Activated naive CD8-positive, alpha-beta T cell treated with anti-CD3 and anti-CD28 coated beads for 36 hours (primary cell): ENCODE measurements around the gene PRR30. TPM values are rescaled to one million over a fixed set of nuclear protein-coding genes. Genes with fewer than 3 reads are reported as not detected.
"Not testable (repeated sequence)": the region's sequence is repeated elsewhere in the genome, so short reads cannot be mapped to it uniquely, and the experiment has no call there.

Source experiments
- DNase-seq: peaks from one replicate; pipeline ENCODE4 v3.0.0; 2021
- H3K27ac Mint-ChIP-seq: one replicate; pipeline ENCODE4 v1.8.0; 2022; ENCODE audit warnings: mild to moderate bottlenecking, moderate library complexity, mixed read lengths
- H3K27me3 Mint-ChIP-seq: one replicate; pipeline ENCODE4 v1.8.0; 2022; ENCODE audit warnings: mild to moderate bottlenecking, mixed read lengths
- H3K36me3 Mint-ChIP-seq: one replicate; pipeline ENCODE4 v1.8.0; 2021; ENCODE audit warnings: mild to moderate bottlenecking, mixed read lengths
- H3K4me1 Mint-ChIP-seq: one replicate; pipeline ENCODE4 v1.8.0; 2021; ENCODE audit warnings: mixed read lengths
- H3K4me3 Mint-ChIP-seq: one replicate; pipeline ENCODE4 v1.8.0; 2022; ENCODE audit warnings: mild to moderate bottlenecking, moderate library complexity, mixed read lengths
- H3K9me3 Mint-ChIP-seq: one replicate; pipeline ENCODE4 v1.8.0; 2022; ENCODE audit warnings: mixed read lengths
- total RNA-seq, 2 experiments: library from RNA; stranded (reverse); gene quantifications; one replicate each; pipeline ENCODE4 v1.2.3, GENCODE V29; 2021

PRR30 gene
- total RNA-seq, result not detected

- no peak within 1 kb of the TSS for H3K27ac Mint-ChIP-seq
These were observed at the start of gene PRR30 for GRCh38 chr2:27139310-27139709. Gene PRR30, minus strand, starts transcription at chr2:27139410. Its CDS starts 1,081 bp downstream, at chr2:27138329.

DNA sequence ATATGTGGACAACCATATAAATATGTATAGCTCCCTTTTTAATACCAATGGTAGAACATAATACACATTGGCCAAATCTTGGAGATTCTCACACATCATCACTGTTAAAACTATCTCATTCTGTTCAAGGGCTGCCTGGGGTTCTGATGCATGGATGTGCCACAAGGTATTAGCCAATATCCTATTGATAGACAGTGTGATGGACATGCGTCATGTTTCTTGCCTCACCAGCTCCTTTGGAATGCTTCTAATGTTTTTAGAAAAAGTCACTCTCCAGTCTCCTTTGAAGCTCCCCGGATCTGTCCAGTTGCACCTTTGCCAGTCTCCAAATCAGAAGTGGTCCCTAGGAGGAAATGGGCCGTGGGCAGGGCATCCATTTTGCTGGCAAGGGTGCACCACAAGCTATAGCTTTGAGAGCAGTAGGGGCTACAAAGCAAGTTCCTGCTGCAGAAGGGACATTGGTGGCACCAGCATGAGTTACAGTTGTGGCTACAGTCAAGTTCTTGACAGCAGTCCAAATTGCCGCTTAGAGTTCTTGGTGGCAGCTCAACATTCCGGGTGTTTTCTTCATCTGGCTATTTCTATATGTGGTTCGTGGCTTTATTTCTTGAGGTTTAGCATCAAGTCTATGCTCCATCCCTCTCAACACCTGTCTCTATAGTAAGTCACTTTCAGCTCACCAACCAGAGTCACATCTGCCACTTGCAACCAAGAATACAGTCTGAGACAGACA, 47.6 kb upstream of the PRR30 start:
- H3K36me3 Mint-ChIP-seq, result no peaks in the 10 kb centered on the region
- no peaks in the 10 kb centered on the region for H3K9me3 Mint-ChIP-seq
- H3K4me3 Mint-ChIP-seq, result no peak overlapping the region
- no peak overlapping the region for H3K27ac Mint-ChIP-seq
- peaks cover 17% of the 10 kb centered on the region for H3K27me3 Mint-ChIP-seq
- no peak for DNase-seq
- peaks cover 4% of the 10 kb centered on the region for H3K4me1 Mint-ChIP-seq

More at GRCh38 chr2:27139310-27139709, at the start of gene PRR30:
- Mint-ChIP-seq H3K4me1 (peaks cover 3% of the 10 kb centered on the region), H3K27me3 (peaks cover 9% of the 10 kb centered on the region), H3K9me3 (peaks cover 2% of the 10 kb centered on the region), H3K36me3 (peaks cover 2% of the 10 kb centered on the region), H3K4me3 (no peak within 1 kb of the TSS)
- DNase-seq, result no peak

DNA sequence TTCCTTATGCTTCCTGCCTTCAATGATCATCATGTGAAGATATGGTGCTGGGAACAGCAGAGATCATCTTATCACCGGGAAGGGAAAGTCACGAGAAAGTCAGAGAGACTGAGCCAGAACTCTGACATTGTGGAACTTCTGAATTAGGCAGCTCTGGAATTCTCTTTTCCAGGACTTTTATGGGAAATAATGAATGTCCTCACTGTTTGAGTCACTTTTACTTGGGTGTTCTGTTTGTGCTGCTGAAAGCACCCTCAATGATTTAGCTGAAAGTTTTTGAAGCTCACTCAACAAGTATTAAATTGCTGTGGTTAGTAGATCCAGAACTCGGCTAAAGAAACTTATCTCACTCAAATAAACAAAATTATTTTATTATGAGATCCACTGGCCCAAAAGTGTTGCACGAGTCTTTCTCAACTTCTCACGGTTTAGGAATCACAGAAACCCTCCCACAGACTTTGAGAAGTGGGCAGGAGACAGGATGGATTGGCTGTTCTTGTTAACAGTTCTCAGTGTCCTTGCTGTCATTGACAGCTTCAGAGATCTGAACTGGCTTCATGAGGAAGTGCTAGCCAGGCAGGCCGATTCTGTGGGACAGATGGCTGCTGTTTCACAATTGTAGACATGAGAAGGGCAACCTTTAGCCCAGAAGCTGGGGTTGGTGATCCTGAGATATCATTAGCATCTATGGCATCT, 46.3 kb upstream of the PRR30 start:
- H3K9me3 Mint-ChIP-seq, result no peaks in the 10 kb centered on the region
- no peak for DNase-seq
- no peaks in the 10 kb centered on the region for H3K4me1 Mint-ChIP-seq
- H3K36me3 Mint-ChIP-seq, result no peaks in the 10 kb centered on the region
- H3K27me3 Mint-ChIP-seq, result peaks cover 21% of the 10 kb centered on the region
- no peak overlapping the region for H3K27ac Mint-ChIP-seq
- H3K4me3 Mint-ChIP-seq, result no peak overlapping the region

- no peak for DNase-seq
- H3K27me3 Mint-ChIP-seq, result peaks cover 28% of the 10 kb centered on the region
- H3K27ac Mint-ChIP-seq, result no peak overlapping the region
- no peaks in the 10 kb centered on the region for H3K9me3 Mint-ChIP-seq
- no peaks in the 10 kb centered on the region for H3K4me1 Mint-ChIP-seq
- no peak overlapping the region for H3K4me3 Mint-ChIP-seq
- H3K36me3 Mint-ChIP-seq, result no peaks in the 10 kb centered on the region
These were observed 44.9 kb upstream of the PRR30 start for GRCh38 chr2:27184115-27184514.

DNA sequence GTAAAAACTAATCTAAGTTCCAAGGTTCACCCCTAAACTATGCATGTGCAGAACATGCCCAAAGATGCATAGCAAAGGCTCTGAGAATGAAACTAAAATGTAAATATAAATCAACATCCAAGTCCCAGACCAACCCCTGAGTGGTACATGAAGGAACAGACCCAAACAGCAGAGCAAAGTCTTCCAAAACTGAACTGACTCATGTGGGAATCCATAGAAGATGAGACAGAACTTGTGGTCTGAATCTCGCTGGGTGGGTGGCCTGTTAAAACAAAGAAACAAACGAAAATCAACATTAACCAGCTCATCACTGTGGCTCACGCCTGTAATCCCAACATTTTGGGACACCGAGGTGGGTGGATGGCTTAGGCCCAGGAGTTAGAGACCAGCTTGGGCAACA, 43.1 kb upstream of the PRR30 start:
- H3K4me3 Mint-ChIP-seq, result no peak overlapping the region
- H3K4me1 Mint-ChIP-seq, result no peaks in the 10 kb centered on the region
- H3K36me3 Mint-ChIP-seq, result no peaks in the 10 kb centered on the region
- H3K9me3 Mint-ChIP-seq, result no peaks in the 10 kb centered on the region
- no peak for DNase-seq
- peaks cover 36% of the 10 kb centered on the region for H3K27me3 Mint-ChIP-seq
- H3K27ac Mint-ChIP-seq, result no peak overlapping the region

- no peak for DNase-seq
- Mint-ChIP-seq H3K36me3 (no peaks in the 10 kb centered on the region), H3K27me3 (peaks cover 35% of the 10 kb centered on the region)
These were observed 40.3 kb upstream of the PRR30 start for GRCh38 chr2:27179344-27180000.

GRCh38 chr2:27178469-27178868, 39.3 kb upstream of the PRR30 start:
- no peak overlapping the region for H3K27ac Mint-ChIP-seq
- no peak for DNase-seq
- no peaks in the 10 kb centered on the region for H3K9me3 Mint-ChIP-seq
- H3K27me3 Mint-ChIP-seq, result peaks cover 31% of the 10 kb centered on the region
- no peaks in the 10 kb centered on the region for H3K4me1 Mint-ChIP-seq
- H3K4me3 Mint-ChIP-seq, result no peak overlapping the region
- no peaks in the 10 kb centered on the region for H3K36me3 Mint-ChIP-seq

More at GRCh38 chr2:27179344-27180000, 40.3 kb upstream of the PRR30 start:
- H3K27ac Mint-ChIP-seq, result no peak overlapping the region
- H3K4me1 Mint-ChIP-seq, result no peaks in the 10 kb centered on the region
- H3K4me3 Mint-ChIP-seq, result no peak overlapping the region
- no peaks in the 10 kb centered on the region for H3K9me3 Mint-ChIP-seq

GRCh38 chr2:27177441-27178351, 38.5 kb upstream of the PRR30 start:
- no peaks in the 10 kb centered on the region for H3K9me3 Mint-ChIP-seq
- H3K4me1 Mint-ChIP-seq, result no peaks in the 10 kb centered on the region
- no peaks in the 10 kb centered on the region for H3K36me3 Mint-ChIP-seq
- no peak overlapping the region for H3K27ac Mint-ChIP-seq
- H3K27me3 Mint-ChIP-seq, result peaks cover 30% of the 10 kb centered on the region
- H3K4me3 Mint-ChIP-seq, result no peak overlapping the region
- DNase-seq, result no peak

GRCh38 chr2:27175781-27176180, 36.6 kb upstream of the PRR30 start:
- H3K9me3 Mint-ChIP-seq, H3K27ac Mint-ChIP-seq, DNase-seq, H3K4me3 Mint-ChIP-seq, H3K4me1 Mint-ChIP-seq, H3K36me3 Mint-ChIP-seq: not testable (repeated sequence)
- H3K27me3 Mint-ChIP-seq, result peaks cover 24% of the 10 kb centered on the region

DNA sequence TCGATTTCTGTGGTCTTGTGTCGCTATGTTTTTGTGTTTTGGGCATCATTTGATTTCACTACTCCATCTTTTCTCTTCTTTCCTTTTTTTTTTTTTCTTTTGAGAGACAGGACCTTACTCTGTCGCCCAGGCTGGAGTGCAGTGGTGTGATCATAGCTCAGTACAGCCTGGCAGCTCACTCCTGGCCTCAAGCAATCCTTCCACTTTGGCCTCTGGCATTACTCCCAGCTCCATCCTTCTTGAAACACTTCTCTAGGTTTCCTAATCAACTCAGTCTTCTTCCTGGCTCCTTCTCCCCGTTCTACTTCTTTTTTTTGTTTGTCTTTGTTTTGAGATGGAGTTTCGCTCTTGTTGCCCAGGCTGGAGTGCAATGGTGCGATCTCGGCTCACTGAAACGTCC, 36.1 kb upstream of the PRR30 start:
- no peak overlapping the region for H3K4me3 Mint-ChIP-seq
- DNase-seq, result no peak
- peaks cover 22% of the 10 kb centered on the region for H3K27me3 Mint-ChIP-seq
- H3K4me1 Mint-ChIP-seq, result no peaks in the 10 kb centered on the region
- no peaks in the 10 kb centered on the region for H3K9me3 Mint-ChIP-seq
- H3K36me3 Mint-ChIP-seq, result no peaks in the 10 kb centered on the region
- no peak overlapping the region for H3K27ac Mint-ChIP-seq

DNA sequence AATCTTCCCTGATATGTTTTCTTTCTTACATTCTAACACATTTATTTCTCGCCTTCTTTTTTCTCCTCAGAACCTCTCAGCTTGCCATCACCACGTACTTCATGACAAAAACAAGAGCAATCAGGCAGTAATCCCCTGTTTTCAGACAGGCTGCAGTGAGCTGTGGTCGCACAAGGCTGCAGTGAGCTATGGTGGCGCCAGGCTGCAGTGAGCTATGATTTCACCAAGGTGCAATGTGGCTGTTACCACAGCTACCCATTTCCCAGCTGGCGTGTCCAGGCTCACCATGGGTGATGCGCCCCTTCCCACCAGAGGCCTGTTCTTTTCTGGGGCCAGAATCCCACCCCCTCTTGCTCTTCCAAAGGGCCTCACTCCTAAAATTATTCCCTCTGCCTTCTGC, 35.4 kb upstream of the PRR30 start:
- Mint-ChIP-seq H3K27ac (no peak overlapping the region), H3K27me3 (peaks cover 20% of the 10 kb centered on the region), H3K36me3 (no peaks in the 10 kb centered on the region), H3K4me1 (peaks cover 2% of the 10 kb centered on the region), H3K9me3 (no peaks in the 10 kb centered on the region), H3K4me3 (no peak overlapping the region)
- no peak for DNase-seq

- H3K4me1 Mint-ChIP-seq, result peaks cover 2% of the 10 kb centered on the region
These were observed 32.2 kb upstream of the PRR30 start for GRCh38 chr2:27171351-27171848.

DNA sequence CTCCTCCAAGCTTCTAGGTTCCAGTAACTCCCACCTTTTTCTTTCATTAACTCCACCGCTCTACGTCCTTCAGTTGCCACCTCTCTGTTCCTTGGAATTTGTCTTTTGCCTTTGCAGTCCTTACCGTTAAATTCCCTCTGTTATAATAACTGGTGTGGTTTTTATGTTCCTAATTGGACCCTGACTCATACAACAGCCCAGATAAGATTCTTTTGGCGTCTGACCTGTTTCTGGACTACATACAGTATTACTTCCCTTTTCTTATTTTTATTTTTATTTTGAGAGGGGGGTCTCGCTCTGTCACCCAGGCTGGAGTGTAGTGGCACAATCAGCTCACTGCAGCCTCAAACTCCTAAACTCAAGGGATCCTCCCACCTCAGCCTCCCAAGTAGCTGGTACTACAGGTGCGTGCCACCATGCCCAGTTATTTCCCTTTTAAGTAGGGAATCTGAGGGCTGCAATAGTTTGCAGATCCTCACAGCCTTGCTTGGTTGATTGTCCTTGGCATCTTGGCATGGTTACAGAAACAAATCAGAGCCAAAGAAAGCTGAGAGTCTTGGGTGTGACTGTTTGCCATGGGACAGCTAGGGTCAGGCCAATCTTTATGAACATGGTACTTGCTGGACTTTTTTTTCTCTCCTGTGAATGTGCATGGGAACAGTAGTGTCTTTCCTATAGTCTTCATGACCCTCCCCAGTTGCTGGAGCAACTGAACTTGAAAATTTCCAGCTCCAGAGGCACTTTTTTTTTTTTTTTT, 31.5 kb upstream of the PRR30 start:
- DNase-seq, result no peak
- no peak overlapping the region for H3K4me3 Mint-ChIP-seq
- no peaks in the 10 kb centered on the region for H3K27me3 Mint-ChIP-seq
- H3K9me3 Mint-ChIP-seq, result no peaks in the 10 kb centered on the region
- peaks cover 2% of the 10 kb centered on the region for H3K4me1 Mint-ChIP-seq
- H3K27ac Mint-ChIP-seq, result no peak overlapping the region
- no peaks in the 10 kb centered on the region for H3K36me3 Mint-ChIP-seq

More at GRCh38 chr2:27171351-27171848, 32.2 kb upstream of the PRR30 start:
- Mint-ChIP-seq H3K36me3 (no peaks in the 10 kb centered on the region), H3K4me3 (no peak overlapping the region), H3K9me3 (no peaks in the 10 kb centered on the region), H3K27ac (no peak overlapping the region), H3K27me3 (peaks cover 2% of the 10 kb centered on the region)
- no peak for DNase-seq
